OCI-LY1 (cell line): ENCODE data around the gene CAMTA1.

ENCODE experiments used
- EZH2 ChIP-seq: fragments of 200-600 bp; sonication (generic), shearing (Covaris generic); IDR thresholded peaks from 2 replicates; pipeline ENCODE4 v1.8.0; 2017; ENCODE audit warnings: borderline replicate concordance, mixed run types, mild to moderate bottlenecking, antibody characterized with exemption, low read length, moderate library complexity, mixed read lengths
- TF ChIP-seq, protein P1 (sequence below): fragments of 200-600 bp; sonication (generic), shearing (Covaris generic); IDR thresholded peaks from 2 replicates; pipeline ENCODE4 v1.5.1; 2017; ENCODE audit warnings: mild to moderate bottlenecking, antibody characterized with exemption, low read length, moderate library complexity, mixed read lengths

- TF ChIP-seq, protein P1, sequence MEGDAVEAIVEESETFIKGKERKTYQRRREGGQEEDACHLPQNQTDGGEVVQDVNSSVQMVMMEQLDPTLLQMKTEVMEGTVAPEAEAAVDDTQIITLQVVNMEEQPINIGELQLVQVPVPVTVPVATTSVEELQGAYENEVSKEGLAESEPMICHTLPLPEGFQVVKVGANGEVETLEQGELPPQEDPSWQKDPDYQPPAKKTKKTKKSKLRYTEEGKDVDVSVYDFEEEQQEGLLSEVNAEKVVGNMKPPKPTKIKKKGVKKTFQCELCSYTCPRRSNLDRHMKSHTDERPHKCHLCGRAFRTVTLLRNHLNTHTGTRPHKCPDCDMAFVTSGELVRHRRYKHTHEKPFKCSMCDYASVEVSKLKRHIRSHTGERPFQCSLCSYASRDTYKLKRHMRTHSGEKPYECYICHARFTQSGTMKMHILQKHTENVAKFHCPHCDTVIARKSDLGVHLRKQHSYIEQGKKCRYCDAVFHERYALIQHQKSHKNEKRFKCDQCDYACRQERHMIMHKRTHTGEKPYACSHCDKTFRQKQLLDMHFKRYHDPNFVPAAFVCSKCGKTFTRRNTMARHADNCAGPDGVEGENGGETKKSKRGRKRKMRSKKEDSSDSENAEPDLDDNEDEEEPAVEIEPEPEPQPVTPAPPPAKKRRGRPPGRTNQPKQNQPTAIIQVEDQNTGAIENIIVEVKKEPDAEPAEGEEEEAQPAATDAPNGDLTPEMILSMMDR = no peak
- no peak for TF ChIP-seq EZH2
Measured at GRCh38 chr1:7339953-7340352, 554.7 kb downstream of the CAMTA1 start.
